HCT116 (cell line): Measurements from ENCODE around the gene USP32. TPM values are rescaled to one million over a fixed set of nuclear protein-coding genes. Genes with fewer than 3 reads are reported as not detected.

Experiments used
- ATAC-seq: fragments of 200-7000 bp; cut with Tn5 transposase; 2 replicates; pipeline ENCODE4 v1.9.1; 2020; ENCODE audit warnings: mild to moderate bottlenecking, moderate library complexity
- BruUV-seq: library from RNA; stranded (reverse); fragments of 400-500 nt; replicated peaks from 2 replicates; lab custom pipeline; 2021; lab: Mats Ljungman, UMichigan
- CTCF ChIA-PET: fragments of 300-600 bp; sonication (Branson Sonifier 250); formaldehyde crosslinking; loops from one replicate; lab custom pipeline; 2021; ENCODE audit warnings: antibody characterized with exemption; lab: Charles Lee
- POLR2A ChIA-PET: fragments of 300-600, 350-600 bp; sonication (Branson Sonifier 250); formaldehyde crosslinking; loops from one replicate; lab custom pipeline; 2021; ENCODE audit warnings: antibody characterized with exemption; lab: Charles Lee
- RAD21 ChIA-PET, 2 experiments: fragments of 300-600 bp; sonication (Branson Sonifier 250); formaldehyde crosslinking; loops; one replicate each; lab custom pipeline; 2023; ENCODE audit warnings: low total read pairs in 2 of 2; ENCODE audit not compliant: uncharacterized antibody in 2 of 2, unreplicated experiment in 2 of 2, low non-redundant PET in 1 of 2; lab: Charles Lee
- DNase-seq: peaks from one replicate; pipeline ENCODE4 v3.0.0-alpha.2; 2010; ENCODE audit warnings: low read depth, low spot score
- H2AFZ ChIP-seq: fragments of 200-600 bp; shearing (Covaris generic), sonication (generic); 2 replicates; pipeline ENCODE4 v1.6.1; 2017; ENCODE audit warnings: low read depth, mixed run types, mixed read lengths, antibody characterized with exemption, low read length; ENCODE audit not compliant: poor library complexity, severe bottlenecking
- H3K27ac ChIP-seq: 2 replicates; pipeline ENCODE4 v1.5.1; 2012; ENCODE audit warnings: low read depth, low read length
- H3K27me3 ChIP-seq: fragments of 200-600 bp; sonication (generic); 2 replicates; pipeline ENCODE4 v1.6.1; 2016; ENCODE audit warnings: mixed run types, low read length, mixed read lengths; ENCODE audit not compliant: insufficient read depth
- H3K36me3 ChIP-seq, 2 experiments: fragments of 200-500 bp in 1 of 2; fragments of 200-600 bp in 1 of 2; sonication (Bioruptor generic) in 1 of 2; sonication (generic) in 1 of 2; 2 replicates each; pipeline versions ENCODE4 v1.5.1 to v1.6.1; 2014 to 2016; ENCODE audit warnings: low read length in 2 of 2, inconsistent platforms in 1 of 2, mixed read lengths in 1 of 2, mixed run types in 1 of 2; ENCODE audit not compliant: insufficient read depth in 2 of 2, control insufficient read depth in 1 of 2
- H3K4me1 ChIP-seq, 2 experiments: fragments of 200-600 bp in 1 of 2; sonication (generic) in 1 of 2; 2 replicates each; pipeline versions ENCODE4 v1.5.1 to v1.6.1; 2012 to 2017; ENCODE audit warnings: low read length in 2 of 2, inconsistent platforms in 1 of 2, mild to moderate bottlenecking in 1 of 2, mixed read lengths in 1 of 2, mixed run types in 1 of 2, moderate library complexity in 1 of 2; ENCODE audit not compliant: insufficient read depth in 2 of 2, control insufficient read depth in 1 of 2
- H3K4me2 ChIP-seq: fragments of 200-600 bp; sonication (generic); 2 replicates; pipeline ENCODE4 v1.6.1; 2017; ENCODE audit warnings: mixed run types, low read length, mixed read lengths
- H3K4me3 ChIP-seq, 2 experiments: fragments of 200-600 bp in 1 of 2; sonication (generic) in 1 of 2; replicated peaks in 1 of 2; 2 replicates each; pipeline ENCODE4 v1.5.1; 2011 to 2016; ENCODE audit warnings: low read length in 2 of 2, control low read depth in 1 of 2, low read depth in 1 of 2, mild to moderate bottlenecking in 1 of 2, mixed read lengths in 1 of 2, mixed run types in 1 of 2
- H3K79me2 ChIP-seq: fragments of 200-600 bp; sonication (generic); 2 replicates; pipeline ENCODE4 v1.6.1; 2017; ENCODE audit warnings: mild to moderate bottlenecking, mixed run types, low read length, moderate library complexity, mixed read lengths; ENCODE audit not compliant: insufficient read depth
- H3K9ac ChIP-seq: fragments of 200-600 bp; sonication (generic); 2 replicates; pipeline ENCODE4 v1.6.1; 2016; ENCODE audit warnings: low read length, mixed read lengths
- H3K9me2 ChIP-seq: fragments of 200-600 bp; sonication (generic), shearing (Covaris generic); 2 replicates; pipeline ENCODE4 v1.6.1; 2017; ENCODE audit warnings: mixed run types, mild to moderate bottlenecking, moderate library complexity; ENCODE audit not compliant: insufficient read depth
- H3K9me3 ChIP-seq, 2 experiments: fragments of 200-500 bp in 1 of 2; fragments of 200-600 bp in 1 of 2; sonication (Bioruptor generic) in 1 of 2; sonication (generic) in 1 of 2; 2 replicates each; pipeline ENCODE4 v1.6.1; 2014 to 2017; ENCODE audit warnings: low read length in 2 of 2, mixed read lengths in 2 of 2, inconsistent platforms in 1 of 2, low read depth in 1 of 2, mild to moderate bottlenecking in 1 of 2, mixed run types in 1 of 2, moderate library complexity in 1 of 2; ENCODE audit not compliant: control insufficient read depth in 1 of 2, insufficient read depth in 1 of 2
- H4K20me1 ChIP-seq: fragments of 200-600 bp; sonication (generic), shearing (Covaris generic); 2 replicates; pipeline ENCODE4 v1.6.1; 2017; ENCODE audit warnings: mixed run types, mild to moderate bottlenecking, moderate library complexity; ENCODE audit not compliant: insufficient read depth
- CBX3 ChIP-seq: IDR thresholded peaks from 2 replicates; pipeline ENCODE4 v1.6.1; 2012; ENCODE audit warnings: low read depth
- EGR1 ChIP-seq: IDR thresholded peaks from 2 replicates; pipeline ENCODE4 v1.6.1; 2012; ENCODE audit warnings: low read depth
- EZH2 ChIP-seq: fragments of 200-600 bp; sonication (generic); IDR thresholded peaks from 2 replicates; pipeline ENCODE4 v1.6.1; 2017; ENCODE audit warnings: antibody characterized with exemption, mixed run types
- EZH2phosphoT487 ChIP-seq: fragments of 200-600 bp; IDR thresholded peaks from 2 replicates; pipeline ENCODE4 v1.6.1; 2018; ENCODE audit warnings: antibody characterized with exemption, borderline replicate concordance
- FOSL1 ChIP-seq: IDR thresholded peaks from 2 replicates; pipeline ENCODE4 v1.6.1; 2012; ENCODE audit warnings: low read depth
- JUND ChIP-seq: IDR thresholded peaks from 2 replicates; pipeline ENCODE4 v1.6.1; 2012
- POLR2A ChIP-seq: IDR thresholded peaks from 2 replicates; pipeline ENCODE4 v1.7.0; 2011; ENCODE audit warnings: borderline replicate concordance; ENCODE audit not compliant: insufficient read depth, insufficient read length; ENCODE audit errors: extremely low read depth
- POLR2AphosphoS5 ChIP-seq: IDR thresholded peaks from 2 replicates; pipeline ENCODE4 v1.6.1; 2011; ENCODE audit warnings: mild to moderate bottlenecking, low read depth, low read length, moderate library complexity
- RAD21 ChIP-seq: IDR thresholded peaks from 2 replicates; pipeline ENCODE4 v1.6.1; 2012; ENCODE audit warnings: low read depth, mild to moderate bottlenecking
- SP1 ChIP-seq: IDR thresholded peaks from 2 replicates; pipeline ENCODE4 v1.6.1; 2012; ENCODE audit warnings: low read depth
- TCF7L2 ChIP-seq: IDR thresholded peaks from 2 replicates; pipeline ENCODE4 v1.7.0; 2011; ENCODE audit warnings: borderline replicate concordance, inconsistent platforms; ENCODE audit not compliant: insufficient read depth, insufficient read length; ENCODE audit errors: extremely low read depth
- ZNF274 ChIP-seq: fragments of 200-500 bp; sonication (Bioruptor generic); IDR thresholded peaks from 2 replicates; pipeline ENCODE4 v1.6.1; 2014; ENCODE audit warnings: mild to moderate bottlenecking, low read depth, low read length, inconsistent platforms
- intact Hi-C: fragments of 100-400 bp; cut with micrococcal nuclease; formaldehyde crosslinking; loops from 2 replicates; pipeline ENCODE4 v1.10.0; 2022
- total RNA-seq: library from RNA; stranded (reverse); gene quantifications from one replicate; pipeline ENCODE4 v1.2.1, GENCODE V29; 2021; ENCODE audit not compliant: unreplicated experiment
- TF ChIP-seq, protein P1 (sequence below): IDR thresholded peaks from 2 replicates; pipeline ENCODE4 v1.6.1; 2012
- TF ChIP-seq, protein P2 (sequence below), 3 experiments: fragments of 200-600 bp in 1 of 3; sonication (generic) in 1 of 3; IDR thresholded peaks in 2 of 3; conservative IDR thresholded peaks in 1 of 3; 2 replicates each; pipeline ENCODE4 v1.5.1; 2012 to 2017; ENCODE audit warnings: low read depth in 2 of 3, low read length in 2 of 3, antibody characterized with exemption in 1 of 3, borderline replicate concordance in 1 of 3, control low read depth in 1 of 3, mild to moderate bottlenecking in 1 of 3, mixed read lengths in 1 of 3, mixed run types in 1 of 3, moderate library complexity in 1 of 3; ENCODE audit not compliant: insufficient read depth in 1 of 3
- TF ChIP-seq, protein P3 (sequence below): IDR thresholded peaks from 2 replicates; pipeline ENCODE4 v1.6.1; 2012

The USP32 gene
- total RNA-seq, 1 experiment from 2014 or later = 67.0 TPM

DNA sequence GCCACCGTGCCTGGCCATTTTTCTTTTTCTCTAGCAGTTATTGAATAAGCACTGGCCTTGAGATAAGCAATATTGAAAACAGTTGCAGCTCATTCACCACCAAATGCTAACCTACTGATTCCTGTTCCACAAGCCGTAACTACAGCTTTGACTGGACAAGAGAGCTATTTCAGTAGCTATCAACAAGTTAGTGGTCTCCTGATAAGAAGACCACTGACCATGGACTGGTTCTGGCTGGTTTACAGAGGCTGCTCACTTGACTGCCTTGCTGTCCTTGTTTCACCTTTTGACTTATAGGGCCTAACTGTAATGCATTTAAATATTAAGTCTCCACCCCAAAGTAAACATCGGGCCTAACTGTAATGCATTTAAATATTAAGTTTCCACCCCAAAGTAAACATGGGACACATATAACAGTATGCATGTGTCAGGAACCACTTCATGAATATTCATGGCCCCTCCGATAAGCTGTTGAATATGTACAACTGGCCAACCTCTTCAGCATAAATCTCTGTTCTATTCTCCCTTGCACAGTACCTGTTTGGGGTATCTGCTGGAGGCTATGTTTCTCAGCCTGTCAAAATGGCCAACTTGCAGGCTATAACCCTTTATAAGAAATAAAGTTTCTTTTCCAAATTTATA is 94.1 kb downstream of the USP32 start:
- RAD21 ChIA-PET = no interaction called here
- TF ChIP-seq POLR2AphosphoS5 = no peak
- TF ChIP-seq, protein P1, sequence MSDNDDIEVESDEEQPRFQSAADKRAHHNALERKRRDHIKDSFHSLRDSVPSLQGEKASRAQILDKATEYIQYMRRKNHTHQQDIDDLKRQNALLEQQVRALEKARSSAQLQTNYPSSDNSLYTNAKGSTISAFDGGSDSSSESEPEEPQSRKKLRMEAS = no peak
- no peak for TF ChIP-seq JUND
- TF ChIP-seq CBX3 = no peak
- no peak for TF ChIP-seq FOSL1
- no peak for TF ChIP-seq SP1
- TF ChIP-seq, protein P2, sequence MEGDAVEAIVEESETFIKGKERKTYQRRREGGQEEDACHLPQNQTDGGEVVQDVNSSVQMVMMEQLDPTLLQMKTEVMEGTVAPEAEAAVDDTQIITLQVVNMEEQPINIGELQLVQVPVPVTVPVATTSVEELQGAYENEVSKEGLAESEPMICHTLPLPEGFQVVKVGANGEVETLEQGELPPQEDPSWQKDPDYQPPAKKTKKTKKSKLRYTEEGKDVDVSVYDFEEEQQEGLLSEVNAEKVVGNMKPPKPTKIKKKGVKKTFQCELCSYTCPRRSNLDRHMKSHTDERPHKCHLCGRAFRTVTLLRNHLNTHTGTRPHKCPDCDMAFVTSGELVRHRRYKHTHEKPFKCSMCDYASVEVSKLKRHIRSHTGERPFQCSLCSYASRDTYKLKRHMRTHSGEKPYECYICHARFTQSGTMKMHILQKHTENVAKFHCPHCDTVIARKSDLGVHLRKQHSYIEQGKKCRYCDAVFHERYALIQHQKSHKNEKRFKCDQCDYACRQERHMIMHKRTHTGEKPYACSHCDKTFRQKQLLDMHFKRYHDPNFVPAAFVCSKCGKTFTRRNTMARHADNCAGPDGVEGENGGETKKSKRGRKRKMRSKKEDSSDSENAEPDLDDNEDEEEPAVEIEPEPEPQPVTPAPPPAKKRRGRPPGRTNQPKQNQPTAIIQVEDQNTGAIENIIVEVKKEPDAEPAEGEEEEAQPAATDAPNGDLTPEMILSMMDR (IDR thresholded peaks at IDR 0.05 in 2 of 3, conservative IDR thresholded peaks at IDR 0.05 in 1 of 3; ENCODE audit: borderline replicate concordance in 1 of 3, insufficient read depth in 1 of 3, low read depth in 2 of 3, low read length in 2 of 3) = no peak
- TF ChIP-seq POLR2A = no peak
- TF ChIP-seq, all 23 proteins: peak for 0
- H4K20me1 ChIP-seq = no peaks in the 10 kb centered on the region
- BruUV-seq = no TSS peak
- no peak overlapping the region for H2AFZ ChIP-seq
- intact Hi-C loops = no loop called here
- POLR2A ChIA-PET = no interaction called here
- CTCF ChIA-PET = interaction anchor here (1.4 kb wide), 1 partner anchor 18 kb away, joined by 3 read pairs; no protein-coding TSS in a partner anchor
- no peak for ATAC-seq
- no peaks in the 10 kb centered on the region for H3K27me3 ChIP-seq
- H3K4me1 ChIP-seq = no peaks in the 10 kb centered on the region
- no peak overlapping the region for H3K4me3 ChIP-seq
- no peaks in the 10 kb centered on the region for H3K36me3 ChIP-seq
- no peak overlapping the region for H3K9ac ChIP-seq
- no peak overlapping the region for H3K27ac ChIP-seq
- H3K4me2 ChIP-seq = no peak overlapping the region
- H3K79me2 ChIP-seq = no peaks in the 10 kb centered on the region
- H3K9me3 ChIP-seq = no peaks in the 10 kb centered on the region
- H3K9me2 ChIP-seq = no peaks in the 10 kb centered on the region
- no peak for DNase-seq

DNA sequence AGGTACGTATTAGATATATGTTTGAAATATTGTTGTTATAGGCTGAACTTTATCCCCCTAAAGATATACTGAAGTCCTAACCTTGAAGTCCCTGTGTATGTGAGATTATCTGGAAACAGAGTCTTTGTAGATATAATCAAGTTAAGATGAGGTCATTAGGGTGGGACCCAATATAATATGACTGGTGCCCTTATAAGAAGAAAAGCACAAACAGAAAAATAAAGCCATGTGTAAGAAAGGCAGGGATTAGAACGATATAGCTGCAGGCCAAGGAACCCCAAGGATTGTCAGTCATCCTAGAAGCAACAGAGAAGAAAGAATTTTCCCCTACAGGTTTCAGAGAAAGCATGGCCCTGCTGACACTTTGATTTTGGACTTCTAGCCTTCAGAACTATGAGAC is 95.8 kb downstream of the USP32 start:
- DNase-seq (no peak), ATAC-seq (no peak)
- no TSS peak for BruUV-seq
- Histone ChIP-seq H2AFZ (no peak overlapping the region), H3K36me3 (no peaks in the 10 kb centered on the region), H4K20me1 (no peaks in the 10 kb centered on the region), H3K79me2 (no peaks in the 10 kb centered on the region), H3K4me3 (no peak overlapping the region), H3K27me3 (no peaks in the 10 kb centered on the region), H3K9me2 (no peaks in the 10 kb centered on the region), H3K4me1 (no peaks in the 10 kb centered on the region), H3K4me2 (no peak overlapping the region), H3K9me3 (no peaks in the 10 kb centered on the region), H3K9ac (no peak overlapping the region), H3K27ac (no peak overlapping the region)
- intact Hi-C loops = no loop called here
- POLR2A ChIA-PET = no interaction called here
- TF ChIP-seq EZH2 (no peak), EZH2phosphoT487 (no peak), RAD21 (no peak), ZNF274 (no peak), FOSL1 (no peak), JUND (no peak), TCF7L2 (no peak), EGR1 (no peak), CBX3 (no peak)
- TF ChIP-seq, protein P3, sequence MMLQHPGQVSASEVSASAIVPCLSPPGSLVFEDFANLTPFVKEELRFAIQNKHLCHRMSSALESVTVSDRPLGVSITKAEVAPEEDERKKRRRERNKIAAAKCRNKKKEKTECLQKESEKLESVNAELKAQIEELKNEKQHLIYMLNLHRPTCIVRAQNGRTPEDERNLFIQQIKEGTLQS = no peak
- CTCF ChIA-PET = no interaction called here
- RAD21 ChIA-PET = no interaction called here
